HCT116 (cell line): ENCODE measurements around the gene DBR1. TPM values are rescaled to one million over a fixed set of nuclear protein-coding genes. Genes with fewer than 3 reads are reported as not detected.

Source experiments
- ATAC-seq: fragments of 200-7000 bp; cut with Tn5 transposase; 2 replicates; pipeline ENCODE4 v1.9.1; 2020; ENCODE audit warnings: mild to moderate bottlenecking, moderate library complexity
- BruUV-seq: library from RNA; stranded (reverse); fragments of 400-500 nt; replicated peaks from 2 replicates; lab custom pipeline; 2021; lab: Mats Ljungman, UMichigan
- CTCF ChIA-PET: fragments of 300-600 bp; sonication (Branson Sonifier 250); formaldehyde crosslinking; loops from one replicate; lab custom pipeline; 2021; ENCODE audit warnings: antibody characterized with exemption; lab: Charles Lee
- POLR2A ChIA-PET: fragments of 300-600, 350-600 bp; sonication (Branson Sonifier 250); formaldehyde crosslinking; loops from one replicate; lab custom pipeline; 2021; ENCODE audit warnings: antibody characterized with exemption; lab: Charles Lee
- RAD21 ChIA-PET, 2 experiments: fragments of 300-600 bp; sonication (Branson Sonifier 250); formaldehyde crosslinking; loops; one replicate each; lab custom pipeline; 2023; ENCODE audit warnings: low total read pairs in 2 of 2; ENCODE audit not compliant: uncharacterized antibody in 2 of 2, unreplicated experiment in 2 of 2, low non-redundant PET in 1 of 2; lab: Charles Lee
- DNase-seq: peaks from one replicate; pipeline ENCODE4 v3.0.0-alpha.2; 2010; ENCODE audit warnings: low read depth, low spot score
- H2AFZ ChIP-seq: fragments of 200-600 bp; shearing (Covaris generic), sonication (generic); 2 replicates; pipeline ENCODE4 v1.6.1; 2017; ENCODE audit warnings: low read depth, mixed run types, mixed read lengths, antibody characterized with exemption, low read length; ENCODE audit not compliant: poor library complexity, severe bottlenecking
- H3K27ac ChIP-seq: 2 replicates; pipeline ENCODE4 v1.5.1; 2012; ENCODE audit warnings: low read depth, low read length
- H3K27me3 ChIP-seq: fragments of 200-600 bp; sonication (generic); 2 replicates; pipeline ENCODE4 v1.6.1; 2016; ENCODE audit warnings: mixed run types, low read length, mixed read lengths; ENCODE audit not compliant: insufficient read depth
- H3K36me3 ChIP-seq, 2 experiments: fragments of 200-500 bp in 1 of 2; fragments of 200-600 bp in 1 of 2; sonication (Bioruptor generic) in 1 of 2; sonication (generic) in 1 of 2; 2 replicates each; pipeline versions ENCODE4 v1.5.1 to v1.6.1; 2014 to 2016; ENCODE audit warnings: low read length in 2 of 2, inconsistent platforms in 1 of 2, mixed read lengths in 1 of 2, mixed run types in 1 of 2; ENCODE audit not compliant: insufficient read depth in 2 of 2, control insufficient read depth in 1 of 2
- H3K4me1 ChIP-seq, 2 experiments: fragments of 200-600 bp in 1 of 2; sonication (generic) in 1 of 2; 2 replicates each; pipeline versions ENCODE4 v1.5.1 to v1.6.1; 2012 to 2017; ENCODE audit warnings: low read length in 2 of 2, inconsistent platforms in 1 of 2, mild to moderate bottlenecking in 1 of 2, mixed read lengths in 1 of 2, mixed run types in 1 of 2, moderate library complexity in 1 of 2; ENCODE audit not compliant: insufficient read depth in 2 of 2, control insufficient read depth in 1 of 2
- H3K4me2 ChIP-seq: fragments of 200-600 bp; sonication (generic); 2 replicates; pipeline ENCODE4 v1.6.1; 2017; ENCODE audit warnings: mixed run types, low read length, mixed read lengths
- H3K4me3 ChIP-seq, 2 experiments: fragments of 200-600 bp in 1 of 2; sonication (generic) in 1 of 2; replicated peaks in 1 of 2; 2 replicates each; pipeline ENCODE4 v1.5.1; 2011 to 2016; ENCODE audit warnings: low read length in 2 of 2, control low read depth in 1 of 2, low read depth in 1 of 2, mild to moderate bottlenecking in 1 of 2, mixed read lengths in 1 of 2, mixed run types in 1 of 2
- H3K79me2 ChIP-seq: fragments of 200-600 bp; sonication (generic); 2 replicates; pipeline ENCODE4 v1.6.1; 2017; ENCODE audit warnings: mild to moderate bottlenecking, mixed run types, low read length, moderate library complexity, mixed read lengths; ENCODE audit not compliant: insufficient read depth
- H3K9ac ChIP-seq: fragments of 200-600 bp; sonication (generic); 2 replicates; pipeline ENCODE4 v1.6.1; 2016; ENCODE audit warnings: low read length, mixed read lengths
- H3K9me2 ChIP-seq: fragments of 200-600 bp; sonication (generic), shearing (Covaris generic); 2 replicates; pipeline ENCODE4 v1.6.1; 2017; ENCODE audit warnings: mixed run types, mild to moderate bottlenecking, moderate library complexity; ENCODE audit not compliant: insufficient read depth
- H3K9me3 ChIP-seq, 2 experiments: fragments of 200-500 bp in 1 of 2; fragments of 200-600 bp in 1 of 2; sonication (Bioruptor generic) in 1 of 2; sonication (generic) in 1 of 2; 2 replicates each; pipeline ENCODE4 v1.6.1; 2014 to 2017; ENCODE audit warnings: low read length in 2 of 2, mixed read lengths in 2 of 2, inconsistent platforms in 1 of 2, low read depth in 1 of 2, mild to moderate bottlenecking in 1 of 2, mixed run types in 1 of 2, moderate library complexity in 1 of 2; ENCODE audit not compliant: control insufficient read depth in 1 of 2, insufficient read depth in 1 of 2
- H4K20me1 ChIP-seq: fragments of 200-600 bp; sonication (generic), shearing (Covaris generic); 2 replicates; pipeline ENCODE4 v1.6.1; 2017; ENCODE audit warnings: mixed run types, mild to moderate bottlenecking, moderate library complexity; ENCODE audit not compliant: insufficient read depth
- CBX3 ChIP-seq: IDR thresholded peaks from 2 replicates; pipeline ENCODE4 v1.6.1; 2012; ENCODE audit warnings: low read depth
- CEBPB ChIP-seq: IDR thresholded peaks from 2 replicates; pipeline ENCODE4 v1.6.1; 2012; ENCODE audit warnings: low read depth
- ELF1 ChIP-seq: IDR thresholded peaks from 2 replicates; pipeline ENCODE4 v1.6.1; 2012; ENCODE audit warnings: low read depth, borderline replicate concordance
- EZH2 ChIP-seq: fragments of 200-600 bp; sonication (generic); IDR thresholded peaks from 2 replicates; pipeline ENCODE4 v1.6.1; 2017; ENCODE audit warnings: antibody characterized with exemption, mixed run types
- EZH2phosphoT487 ChIP-seq: fragments of 200-600 bp; IDR thresholded peaks from 2 replicates; pipeline ENCODE4 v1.6.1; 2018; ENCODE audit warnings: antibody characterized with exemption, borderline replicate concordance
- FOSL1 ChIP-seq: IDR thresholded peaks from 2 replicates; pipeline ENCODE4 v1.6.1; 2012; ENCODE audit warnings: low read depth
- MAX ChIP-seq: IDR thresholded peaks from 2 replicates; pipeline ENCODE4 v1.6.1; 2012
- POLR2AphosphoS5 ChIP-seq: IDR thresholded peaks from 2 replicates; pipeline ENCODE4 v1.6.1; 2011; ENCODE audit warnings: mild to moderate bottlenecking, low read depth, low read length, moderate library complexity
- RAD21 ChIP-seq: IDR thresholded peaks from 2 replicates; pipeline ENCODE4 v1.6.1; 2012; ENCODE audit warnings: low read depth, mild to moderate bottlenecking
- TCF7L2 ChIP-seq: IDR thresholded peaks from 2 replicates; pipeline ENCODE4 v1.7.0; 2011; ENCODE audit warnings: borderline replicate concordance, inconsistent platforms; ENCODE audit not compliant: insufficient read depth, insufficient read length; ENCODE audit errors: extremely low read depth
- YY1 ChIP-seq: IDR thresholded peaks from 2 replicates; pipeline ENCODE4 v1.6.1; 2011; ENCODE audit warnings: low read length, low read depth, moderate library complexity, mild to moderate bottlenecking; ENCODE audit not compliant: insufficient replicate concordance; ENCODE audit errors: extremely low read depth
- ZBTB33 ChIP-seq: IDR thresholded peaks from 2 replicates; pipeline ENCODE4 v1.6.1; 2011; ENCODE audit warnings: mild to moderate bottlenecking, low read length, moderate library complexity; ENCODE audit not compliant: insufficient replicate concordance; ENCODE audit errors: extremely low read depth
- ZNF274 ChIP-seq: fragments of 200-500 bp; sonication (Bioruptor generic); IDR thresholded peaks from 2 replicates; pipeline ENCODE4 v1.6.1; 2014; ENCODE audit warnings: mild to moderate bottlenecking, low read depth, low read length, inconsistent platforms
- intact Hi-C: fragments of 100-400 bp; cut with micrococcal nuclease; formaldehyde crosslinking; loops from 2 replicates; pipeline ENCODE4 v1.10.0; 2022
- total RNA-seq: library from RNA; stranded (reverse); gene quantifications from one replicate; pipeline ENCODE4 v1.2.1, GENCODE V29; 2021; ENCODE audit not compliant: unreplicated experiment
- TF ChIP-seq, protein P1 (sequence below): IDR thresholded peaks from 2 replicates; pipeline ENCODE4 v1.6.1; 2012
- TF ChIP-seq, protein P2 (sequence below): IDR thresholded peaks from 2 replicates; pipeline ENCODE4 v1.6.1; 2012; ENCODE audit warnings: low read depth

The DBR1 gene
- total RNA-seq, 1 experiment from 2014 or later = 21.6 TPM

GRCh38 chr3:138184994-138185393 lies 10.3 kb upstream of the DBR1 start:
- CTCF ChIA-PET = interaction anchor here (1.1 kb wide), 1 partner anchor 146 kb away, joined by 4 read pairs; no protein-coding TSS in a partner anchor
- BruUV-seq = no TSS peak
- POLR2A ChIA-PET = interaction anchor here (0.8 to 2.6 kb wide), 2 partner anchors 9 to 11 kb away, joined by 3 to 17 read pairs; partner anchors contain the start of gene DBR1

More at GRCh38 chr3:138184994-138185393, 10.3 kb upstream of the DBR1 start:
- ATAC-seq = no peak
- H3K27me3 ChIP-seq = no peaks in the 10 kb centered on the region
- no peaks in the 10 kb centered on the region for H3K9me2 ChIP-seq
- no peak overlapping the region for H3K27ac ChIP-seq
- H3K9me3 ChIP-seq = no peaks in the 10 kb centered on the region
- no peaks in the 10 kb centered on the region for H3K36me3 ChIP-seq
- intact Hi-C loops = loop anchor here (5.0 to 10.0 kb wide), 3 partner anchors 162 to 732 kb away; partner anchors contain the start of gene MRAS
- H3K4me1 ChIP-seq = peaks cover 9 to 29% of the 10 kb centered on the region in 2 experiments; a peak in 3 of 4 replicates
- H3K4me3 ChIP-seq = no peak overlapping the region
- H4K20me1 ChIP-seq = no peaks in the 10 kb centered on the region
- TF ChIP-seq EZH2 (no peak), POLR2AphosphoS5 (no peak), EZH2phosphoT487 (no peak), CEBPB (no peak), RAD21 (no peak), MAX (no peak), YY1 (no peak), ZNF274 (no peak), ZBTB33 (no peak), TCF7L2 (no peak), ELF1 (no peak), CBX3 (no peak), FOSL1 (no peak)
- TF ChIP-seq, protein P1, sequence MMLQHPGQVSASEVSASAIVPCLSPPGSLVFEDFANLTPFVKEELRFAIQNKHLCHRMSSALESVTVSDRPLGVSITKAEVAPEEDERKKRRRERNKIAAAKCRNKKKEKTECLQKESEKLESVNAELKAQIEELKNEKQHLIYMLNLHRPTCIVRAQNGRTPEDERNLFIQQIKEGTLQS = no peak
- TF ChIP-seq, protein P2, sequence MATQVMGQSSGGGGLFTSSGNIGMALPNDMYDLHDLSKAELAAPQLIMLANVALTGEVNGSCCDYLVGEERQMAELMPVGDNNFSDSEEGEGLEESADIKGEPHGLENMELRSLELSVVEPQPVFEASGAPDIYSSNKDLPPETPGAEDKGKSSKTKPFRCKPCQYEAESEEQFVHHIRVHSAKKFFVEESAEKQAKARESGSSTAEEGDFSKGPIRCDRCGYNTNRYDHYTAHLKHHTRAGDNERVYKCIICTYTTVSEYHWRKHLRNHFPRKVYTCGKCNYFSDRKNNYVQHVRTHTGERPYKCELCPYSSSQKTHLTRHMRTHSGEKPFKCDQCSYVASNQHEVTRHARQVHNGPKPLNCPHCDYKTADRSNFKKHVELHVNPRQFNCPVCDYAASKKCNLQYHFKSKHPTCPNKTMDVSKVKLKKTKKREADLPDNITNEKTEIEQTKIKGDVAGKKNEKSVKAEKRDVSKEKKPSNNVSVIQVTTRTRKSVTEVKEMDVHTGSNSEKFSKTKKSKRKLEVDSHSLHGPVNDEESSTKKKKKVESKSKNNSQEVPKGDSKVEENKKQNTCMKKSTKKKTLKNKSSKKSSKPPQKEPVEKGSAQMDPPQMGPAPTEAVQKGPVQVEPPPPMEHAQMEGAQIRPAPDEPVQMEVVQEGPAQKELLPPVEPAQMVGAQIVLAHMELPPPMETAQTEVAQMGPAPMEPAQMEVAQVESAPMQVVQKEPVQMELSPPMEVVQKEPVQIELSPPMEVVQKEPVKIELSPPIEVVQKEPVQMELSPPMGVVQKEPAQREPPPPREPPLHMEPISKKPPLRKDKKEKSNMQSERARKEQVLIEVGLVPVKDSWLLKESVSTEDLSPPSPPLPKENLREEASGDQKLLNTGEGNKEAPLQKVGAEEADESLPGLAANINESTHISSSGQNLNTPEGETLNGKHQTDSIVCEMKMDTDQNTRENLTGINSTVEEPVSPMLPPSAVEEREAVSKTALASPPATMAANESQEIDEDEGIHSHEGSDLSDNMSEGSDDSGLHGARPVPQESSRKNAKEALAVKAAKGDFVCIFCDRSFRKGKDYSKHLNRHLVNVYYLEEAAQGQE = no peak
- TF ChIP-seq, all 23 proteins: peak for 0
- H3K4me2 ChIP-seq = peak overlapping the region; percentile 51
- H3K79me2 ChIP-seq = peaks cover 29% of the 10 kb centered on the region
- RAD21 ChIA-PET = no interaction called here
- H2AFZ ChIP-seq = peak overlapping the region; percentile 91
- no peak overlapping the region for H3K9ac ChIP-seq
- peak; percentile 22 for DNase-seq
